HG03135 (cell line): Measurements from ENCODE around the gene PROSER3.
"Not testable (repeated sequence)": the region's sequence is repeated elsewhere in the genome, so short reads cannot be mapped to it uniquely, and the experiment has no call there.

Source experiments
- ATAC-seq: cut with Tn5 transposase; IDR thresholded peaks from one replicate; pipeline ENCODE4 v1.9.1; 2021; ENCODE audit warnings: mild to moderate bottlenecking, moderate library complexity; ENCODE audit not compliant: unreplicated experiment

Gene PROSER3

GRCh38 chr19:35789978-35790944 lies 32.3 kb downstream of the PROSER3 start:
- ATAC-seq, result no peak

- no peak for ATAC-seq
These were observed 33.2 kb downstream of the PROSER3 start for GRCh38 chr19:35790981-35791813.

- no peak for ATAC-seq
These were observed 33.9 kb downstream of the PROSER3 start for GRCh38 chr19:35791814-35792279.

GRCh38 chr19:35792312-35792711 lies 34.3 kb downstream of the PROSER3 start:
- ATAC-seq, result no peak

- no peak for ATAC-seq
These were observed 34.9 kb downstream of the PROSER3 start for GRCh38 chr19:35792888-35793287.

- ATAC-seq, result no peak
These were observed 35.6 kb downstream of the PROSER3 start for GRCh38 chr19:35793381-35794165.

GRCh38 chr19:35795564-35795963 lies 37.6 kb downstream of the PROSER3 start:
- not testable (repeated sequence) for ATAC-seq

GRCh38 chr19:35796645-35797542 lies 38.9 kb downstream of the PROSER3 start:
- ATAC-seq, result no peak

GRCh38 chr19:35797663-35798062 lies 39.7 kb downstream of the PROSER3 start:
- ATAC-seq, result no peak

- ATAC-seq, result no peak
These were observed 43.9 kb downstream of the PROSER3 start for GRCh38 chr19:35801828-35802227.

GRCh38 chr19:35805526-35806102 lies 47.6 kb downstream of the PROSER3 start:
- no peak for ATAC-seq

GRCh38 chr19:35806597-35806996 lies 48.6 kb downstream of the PROSER3 start:
- ATAC-seq, result no peak

- no peak for ATAC-seq
These were observed 49.7 kb downstream of the PROSER3 start for GRCh38 chr19:35807633-35808032.

GRCh38 chr19:35811317-35812219 lies 53.6 kb downstream of the PROSER3 start:
- ATAC-seq, result no peak

- ATAC-seq, result no peak
These were observed 54.5 kb downstream of the PROSER3 start, which contains the start of gene PRODH2 for GRCh38 chr19:35812220-35813042. Gene PRODH2 (minus strand): TSS chr19:35812845. CDS start chr19:35812805, 40 bp downstream.

GRCh38 chr19:35813043-35813890 lies 55.3 kb downstream of the PROSER3 start:
- no peak for ATAC-seq
